Ramos (cell line): ENCODE data around the gene ZFAND5.

Source experiments
- in situ Hi-C: fragments of 300-500 bp; cut with MboI; formaldehyde crosslinking; loops from one replicate; pipeline ENCODE4 v1.14.3; 2022; ENCODE audit warnings: low sequenced_read_pairs; ENCODE audit not compliant: unreplicated experiment

The ZFAND5 gene

GRCh38 chr9:72332351-72332750 is 32.7 kb downstream of the ZFAND5 start:
- in situ Hi-C loops, result no loop called here

- in situ Hi-C loops, result no loop called here
Measured at GRCh38 chr9:72327631-72328030, 37.4 kb downstream of the ZFAND5 start.

DNA sequence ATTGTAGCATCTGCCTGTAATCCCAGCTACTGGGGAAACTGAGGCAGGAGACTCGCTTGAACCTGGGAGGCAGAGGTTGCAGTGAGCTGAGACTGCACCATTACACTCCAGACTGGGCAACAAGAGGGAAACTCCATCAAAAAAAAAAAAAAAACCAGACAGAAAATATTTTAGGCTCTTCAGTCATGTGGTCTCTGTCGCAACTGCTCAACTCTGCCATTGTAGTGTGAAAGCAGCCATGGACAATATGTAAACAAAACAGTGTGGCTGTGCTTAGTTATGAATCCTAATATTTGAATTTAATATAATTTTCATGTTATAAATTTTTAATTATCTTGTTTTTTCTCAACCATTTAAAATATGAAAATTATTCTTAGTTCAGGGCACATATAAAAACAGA is 38.4 kb downstream of the ZFAND5 start:
- in situ Hi-C loops, result no loop called here

DNA sequence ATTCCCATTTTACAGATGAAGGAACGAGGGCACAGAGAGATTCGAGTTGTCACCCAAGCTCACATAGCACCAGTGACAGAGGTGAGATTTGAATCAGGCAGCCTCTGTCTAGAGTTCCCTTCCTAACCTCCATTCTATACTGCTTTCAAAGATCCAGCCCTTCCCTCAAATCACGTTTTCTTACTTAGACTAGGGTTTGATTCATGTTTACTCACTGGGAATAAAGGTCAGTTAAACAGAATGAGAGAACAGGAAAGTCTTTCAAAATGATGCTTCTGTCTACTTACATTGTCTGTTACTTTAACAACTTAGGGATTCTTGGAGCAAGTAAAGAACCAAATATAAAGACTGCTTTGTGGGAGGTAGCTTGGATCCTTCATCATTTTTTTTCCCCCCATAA is 40.0 kb downstream of the ZFAND5 start:
- in situ Hi-C loops, result no loop called here

GRCh38 chr9:72322678-72323077 is 42.3 kb downstream of the ZFAND5 start:
- in situ Hi-C loops, result no loop called here

GRCh38 chr9:72322259-72322658 is 42.7 kb downstream of the ZFAND5 start:
- in situ Hi-C loops, result no loop called here

GRCh38 chr9:72315510-72316311 is 49.3 kb downstream of the ZFAND5 start:
- in situ Hi-C loops, result no loop called here

DNA sequence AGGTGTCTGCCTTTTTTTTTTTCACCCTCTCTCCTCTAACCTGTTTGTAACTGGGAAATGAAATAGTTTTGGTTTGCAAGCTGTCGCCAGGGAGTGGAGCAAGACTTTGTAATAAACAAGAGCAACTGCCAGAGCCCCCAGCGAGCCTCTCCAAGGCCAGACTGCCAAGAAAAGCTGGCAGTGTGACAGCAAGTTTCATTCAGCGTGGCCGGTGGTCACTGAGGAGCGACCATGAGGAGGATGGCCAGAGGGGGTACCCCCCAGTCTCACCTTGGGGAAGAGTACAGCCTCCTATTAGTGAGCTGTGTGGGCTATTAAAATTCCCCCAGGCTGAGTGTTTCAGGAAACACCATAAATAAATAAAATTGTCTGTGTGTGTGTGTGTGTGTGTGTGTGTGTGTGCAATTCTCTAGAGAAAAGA is 49.9 kb downstream of the ZFAND5 start:
- in situ Hi-C loops, result no loop called here

GRCh38 chr9:72313507-72313906 is 51.5 kb downstream of the ZFAND5 start:
- in situ Hi-C loops, result no loop called here

DNA sequence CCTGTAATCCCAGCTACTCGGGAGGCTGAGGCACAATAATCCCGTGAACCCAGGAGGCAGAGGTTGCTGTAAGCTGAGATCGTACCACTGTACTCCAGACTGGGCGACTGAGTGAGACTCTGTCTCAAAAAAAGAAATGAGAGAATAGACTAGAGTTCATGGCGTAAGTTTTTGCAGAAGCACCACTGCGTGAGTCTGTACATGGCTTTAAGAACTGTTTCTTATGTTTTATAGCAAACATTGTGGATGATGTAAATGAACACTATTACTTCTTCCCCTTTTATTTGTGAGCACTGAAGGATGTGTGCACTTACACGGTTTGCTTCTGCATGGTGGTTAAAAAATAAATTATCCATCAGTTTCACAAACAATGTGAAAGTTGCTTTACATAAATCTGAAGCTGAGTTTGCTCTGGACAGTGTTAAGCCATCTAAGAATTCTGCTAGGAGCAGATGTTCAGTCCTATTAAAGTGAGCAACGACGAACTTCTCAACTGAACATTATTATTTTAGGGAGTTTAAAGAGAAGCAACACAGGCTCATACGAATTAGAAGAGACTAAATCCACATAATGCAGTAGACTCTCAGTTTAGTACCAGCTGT is 52.5 kb downstream of the ZFAND5 start:
- in situ Hi-C loops, result no loop called here

DNA sequence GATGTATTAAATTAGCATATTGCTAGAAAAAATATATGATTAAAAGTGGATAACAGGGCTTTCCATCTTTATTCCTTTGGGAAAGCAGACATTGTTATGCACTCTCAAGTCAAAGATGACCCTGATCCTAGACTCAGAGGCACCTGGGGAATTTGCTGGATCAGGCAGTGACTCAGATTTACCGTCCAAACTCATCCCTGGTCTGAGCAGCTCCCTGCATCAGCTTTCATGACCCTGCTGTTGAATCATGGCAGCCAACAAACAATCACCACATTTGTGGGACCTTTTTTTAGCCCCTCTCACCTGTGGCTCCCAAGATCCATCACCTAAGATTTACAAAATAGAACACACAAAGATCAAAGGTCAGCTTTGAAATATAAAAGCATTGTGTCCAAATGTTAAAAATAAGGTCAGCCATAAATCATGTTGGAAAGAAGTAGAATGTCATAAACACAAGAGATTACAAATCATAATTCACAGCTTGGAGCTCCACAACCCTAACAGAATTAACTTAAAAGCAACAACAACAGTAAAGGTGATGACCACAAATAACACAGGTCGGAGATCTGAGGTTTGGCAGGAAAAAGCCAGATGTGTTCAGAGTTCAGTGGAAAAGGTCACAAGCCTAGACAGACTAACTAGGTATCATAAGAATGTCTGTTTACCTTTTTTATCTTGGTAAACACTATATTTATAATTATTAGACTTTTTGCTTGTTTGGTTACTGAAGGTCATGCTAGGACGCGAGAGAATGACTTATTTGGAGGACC is 55.5 kb downstream of the ZFAND5 start:
- in situ Hi-C loops, result no loop called here

DNA sequence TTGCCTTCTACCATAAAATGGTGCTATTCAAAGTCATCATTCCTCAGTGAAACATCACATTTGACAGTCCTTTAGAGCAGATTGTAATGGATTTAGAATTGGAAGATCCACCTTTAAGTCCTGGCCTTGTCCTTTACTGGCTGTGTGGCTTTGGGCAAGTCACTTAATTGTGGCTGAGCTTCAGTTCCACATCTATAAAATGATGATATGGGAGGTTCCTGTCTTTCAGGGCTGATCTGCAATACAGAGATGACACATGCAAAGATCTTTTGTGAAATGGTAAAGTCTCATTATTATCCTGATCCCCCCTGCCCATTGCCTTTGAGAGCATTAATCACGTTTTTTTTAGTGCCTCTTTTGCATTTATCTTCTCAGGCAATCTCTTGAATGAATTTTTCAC is 58.2 kb downstream of the ZFAND5 start:
- in situ Hi-C loops, result no loop called here

- in situ Hi-C loops, result no loop called here
Measured at GRCh38 chr9:72305707-72306106, 59.3 kb downstream of the ZFAND5 start.

DNA sequence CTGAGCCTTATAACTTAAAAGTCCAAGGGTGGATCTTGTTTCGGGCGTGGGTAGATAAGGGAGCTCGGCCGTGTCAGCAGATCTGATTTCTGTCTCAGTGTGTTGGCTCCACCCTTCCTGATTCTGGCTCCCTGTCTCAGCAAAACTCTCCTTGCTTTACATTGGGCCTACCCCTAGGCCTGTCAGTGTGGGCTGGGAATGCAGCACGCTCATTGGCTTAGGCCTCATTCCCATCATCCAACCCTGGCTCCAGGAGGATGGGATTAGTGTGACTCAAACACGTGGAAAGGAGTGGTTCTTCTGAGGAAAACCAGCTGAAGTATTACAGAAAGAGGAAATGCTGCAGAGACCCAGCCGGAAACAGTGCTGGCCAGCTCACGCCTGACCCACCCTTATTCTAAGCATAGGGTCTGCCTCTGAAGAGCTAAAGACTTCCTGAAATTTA is 59.9 kb downstream of the ZFAND5 start:
- in situ Hi-C loops, result no loop called here

- in situ Hi-C loops, result no loop called here
Measured at GRCh38 chr9:72304538-72304937, 60.5 kb downstream of the ZFAND5 start.
